ENCODE data around the gene KCNQ1.

The KCNQ1 gene

GRCh38 chr11:2860636-2861035 is 415.8 kb downstream of the KCNQ1 start:
- DNase-seq = peak; percentile 64

GRCh38 chr11:2862395-2863275 is 417.8 kb downstream of the KCNQ1 start:
- no peak for DNase-seq

- DNase-seq = no peak
These were observed 418.4 kb downstream of the KCNQ1 start for GRCh38 chr11:2863276-2863618.

GRCh38 chr11:2864901-2865300 is 420.1 kb downstream of the KCNQ1 start:
- DNase-seq = no peak

- no peak for DNase-seq
These were observed 421.2 kb downstream of the KCNQ1 start for GRCh38 chr11:2865922-2866577.

GRCh38 chr11:2867142-2867541 is 422.3 kb downstream of the KCNQ1 start:
- DNase-seq = no peak

- DNase-seq = no peak
These were observed 423.1 kb downstream of the KCNQ1 start for GRCh38 chr11:2867722-2868505.

GRCh38 chr11:2868506-2869133 is 423.8 kb downstream of the KCNQ1 start:
- no peak for DNase-seq

- no peak for DNase-seq
These were observed 424.3 kb downstream of the KCNQ1 start for GRCh38 chr11:2869134-2869526.

- DNase-seq = no peak
These were observed 425.0 kb downstream of the KCNQ1 start for GRCh38 chr11:2869561-2870427.

- no peak for DNase-seq
These were observed 425.7 kb downstream of the KCNQ1 start for GRCh38 chr11:2870460-2870859.

- no peak for DNase-seq
These were observed 426.3 kb downstream of the KCNQ1 start for GRCh38 chr11:2870969-2871680.

GRCh38 chr11:2874963-2875362 is 430.2 kb downstream of the KCNQ1 start:
- no peak for DNase-seq

- no peak for DNase-seq
These were observed 432.7 kb downstream of the KCNQ1 start for GRCh38 chr11:2877474-2877873.

- DNase-seq = no peak
These were observed 434.0 kb downstream of the KCNQ1 start for GRCh38 chr11:2878782-2879181.

- no peak for DNase-seq
These were observed 435.8 kb downstream of the KCNQ1 start for GRCh38 chr11:2880646-2881045.

GRCh38 chr11:2881076-2881980 is 436.5 kb downstream of the KCNQ1 start:
- no peak for DNase-seq

- DNase-seq = no peak
These were observed 437.2 kb downstream of the KCNQ1 start for GRCh38 chr11:2881981-2882375.

GRCh38 chr11:2882396-2883110 is 437.7 kb downstream of the KCNQ1 start:
- DNase-seq = no peak

- DNase-seq = no peak
These were observed 438.8 kb downstream of the KCNQ1 start for GRCh38 chr11:2883640-2883978.
